Measurements from ENCODE around the gene BHMT.

BHMT gene
- 0 reads per million in 2 donors for total RNA-seq

- DNase-seq: no peak
Measured at GRCh38 chr5:79111387-79111959, at the start of gene BHMT. Gene BHMT, plus strand, starts transcription at chr5:79111809. Its CDS starts 77 bp downstream, at chr5:79111886.

GRCh38 chr5:79062436-79062835 lies 49.2 kb upstream of the BHMT start:
- DNase-seq: no peak

- no peak for DNase-seq
Measured at GRCh38 chr5:79069488-79070349, 41.9 kb upstream of the BHMT start, which contains the start of the genes BHMT2 and DMGDH. Gene BHMT2, plus strand, starts transcription at chr5:79069767. Its CDS starts 16 bp downstream, at chr5:79069783. Gene DMGDH, minus strand, starts transcription at chr5:79069674. Its CDS starts 54 bp downstream, at chr5:79069620.

GRCh38 chr5:79070350-79070667 lies 41.3 kb upstream of the BHMT start:
- no peak for DNase-seq

GRCh38 chr5:79074641-79075040 lies 37.0 kb upstream of the BHMT start:
- DNase-seq: no peak

GRCh38 chr5:79075646-79076426 lies 35.8 kb upstream of the BHMT start:
- no peak for DNase-seq

- no peak for DNase-seq
Measured at GRCh38 chr5:79076819-79077218, 34.8 kb upstream of the BHMT start.

- peak in 1 of 5 experiments; percentile 13 for DNase-seq
Measured at GRCh38 chr5:79077680-79078365, 33.8 kb upstream of the BHMT start.

GRCh38 chr5:79080804-79081203 lies 30.8 kb upstream of the BHMT start:
- no peak for DNase-seq

- DNase-seq: no peak
Measured at GRCh38 chr5:79081779-79082178, 29.8 kb upstream of the BHMT start.

GRCh38 chr5:79086116-79086515 lies 25.5 kb upstream of the BHMT start:
- no peak for DNase-seq

- no peak for DNase-seq
Measured at GRCh38 chr5:79088507-79088906, 23.1 kb upstream of the BHMT start.

- no peak for DNase-seq
Measured at GRCh38 chr5:79091064-79091463, 20.5 kb upstream of the BHMT start.

GRCh38 chr5:79093762-79094161 lies 17.8 kb upstream of the BHMT start:
- no peak for DNase-seq

GRCh38 chr5:79105868-79106267 lies 5.7 kb upstream of the BHMT start:
- DNase-seq: no peak

GRCh38 chr5:79107020-79107796 lies 4.4 kb upstream of the BHMT start:
- no peak for DNase-seq

GRCh38 chr5:79108086-79108485 lies 3.5 kb upstream of the BHMT start:
- DNase-seq: no peak

GRCh38 chr5:79108792-79109191 lies 2.8 kb upstream of the BHMT start:
- DNase-seq: no peak

- peak in 1 of 5 experiments; percentile 22 for DNase-seq
Measured at GRCh38 chr5:79109527-79110492, 1.8 kb upstream of the BHMT start.

GRCh38 chr5:79111960-79112702 lies 522 bp downstream of the BHMT start:
- DNase-seq: no peak
